Measurements from ENCODE around the gene SZT2. TPM values are rescaled to one million over a fixed set of nuclear protein-coding genes. Genes with fewer than 3 reads are reported as not detected.

Gene SZT2
- total RNA-seq, 1 donor from 2014 or later: 24.8 TPM

GRCh38 chr1:43503534-43503933 is 113.8 kb downstream of the SZT2 start:
- Histone ChIP-seq H3K27ac (replicated peaks) (no peak overlapping the region), H3K27me3 (ENCODE audit: low read depth) (peaks cover 22% of the 10 kb centered on the region), H3K4me1 (no peaks in the 10 kb centered on the region), H3K9me3 (replicated peaks) (no peaks in the 10 kb centered on the region), H3K36me3 (no peaks in the 10 kb centered on the region), H3K4me3 (no peak overlapping the region)
- intact Hi-C loops (cut with micrococcal nuclease): no loop called here
- DNase-seq: no peak
- no peak for TF ChIP-seq CTCF (IDR thresholded peaks at IDR 0.05; ENCODE audit: borderline replicate concordance)

Small RNA genes lying within 50 kb of the gene (microRNA-seq; reads per million reads assigned to microRNA genes)
- gene MIR6734 (not detected), gene MIR6735 (not detected)

Other genes starting within 250 kb of the SZT2 start
- 29.8 TPM for gene EBNA1BP2, start 217.6 kb upstream of the SZT2 start, total RNA-seq
- gene CFAP57, start 217.6 kb upstream of the SZT2 start, total RNA-seq: not detected
- gene TMEM125, start 119.9 kb upstream of the SZT2 start, total RNA-seq: not detected
- gene C1orf210, start 104.3 kb upstream of the SZT2 start, total RNA-seq: not detected
- gene TIE1, start 88.9 kb upstream of the SZT2 start, total RNA-seq: 25.1 TPM
- 0.82 TPM for gene MPL, start 52.1 kb upstream of the SZT2 start, total RNA-seq
- 0.99 TPM for gene CDC20, start 30.9 kb upstream of the SZT2 start, total RNA-seq
- 26.7 TPM for gene ELOVL1, start 21.9 kb upstream of the SZT2 start, total RNA-seq
- 15.7 TPM for gene MED8, start 99 bp upstream of the SZT2 start, total RNA-seq
- 22.8 TPM for gene HYI, start 64.0 kb downstream of the SZT2 start, total RNA-seq
- gene PTPRF, start 141.0 kb downstream of the SZT2 start, total RNA-seq: 2.9 TPM

Measured in left ventricle myocardium inferior (tissue), 1 donor.